Choroid plexus epithelial cell (primary cell): ENCODE results near the gene UBAP2.

Experiments
- DNase-seq: peaks from one replicate; pipeline ENCODE4 v3.0.0-alpha.2; 2010; ENCODE audit warnings: low read depth
- H3K4me3 ChIP-seq: 2 replicates; pipeline ENCODE4 v1.5.1; 2011; ENCODE audit warnings: low read depth, mild to moderate bottlenecking, control low read depth, low read length, moderate library complexity
- TF ChIP-seq, protein P1 (sequence below): conservative IDR thresholded peaks from 2 replicates; pipeline ENCODE4 v1.5.1; 2011; ENCODE audit warnings: low read depth, mild to moderate bottlenecking, control low read depth, inconsistent platforms, low read length, moderate library complexity

The UBAP2 gene, protein sequence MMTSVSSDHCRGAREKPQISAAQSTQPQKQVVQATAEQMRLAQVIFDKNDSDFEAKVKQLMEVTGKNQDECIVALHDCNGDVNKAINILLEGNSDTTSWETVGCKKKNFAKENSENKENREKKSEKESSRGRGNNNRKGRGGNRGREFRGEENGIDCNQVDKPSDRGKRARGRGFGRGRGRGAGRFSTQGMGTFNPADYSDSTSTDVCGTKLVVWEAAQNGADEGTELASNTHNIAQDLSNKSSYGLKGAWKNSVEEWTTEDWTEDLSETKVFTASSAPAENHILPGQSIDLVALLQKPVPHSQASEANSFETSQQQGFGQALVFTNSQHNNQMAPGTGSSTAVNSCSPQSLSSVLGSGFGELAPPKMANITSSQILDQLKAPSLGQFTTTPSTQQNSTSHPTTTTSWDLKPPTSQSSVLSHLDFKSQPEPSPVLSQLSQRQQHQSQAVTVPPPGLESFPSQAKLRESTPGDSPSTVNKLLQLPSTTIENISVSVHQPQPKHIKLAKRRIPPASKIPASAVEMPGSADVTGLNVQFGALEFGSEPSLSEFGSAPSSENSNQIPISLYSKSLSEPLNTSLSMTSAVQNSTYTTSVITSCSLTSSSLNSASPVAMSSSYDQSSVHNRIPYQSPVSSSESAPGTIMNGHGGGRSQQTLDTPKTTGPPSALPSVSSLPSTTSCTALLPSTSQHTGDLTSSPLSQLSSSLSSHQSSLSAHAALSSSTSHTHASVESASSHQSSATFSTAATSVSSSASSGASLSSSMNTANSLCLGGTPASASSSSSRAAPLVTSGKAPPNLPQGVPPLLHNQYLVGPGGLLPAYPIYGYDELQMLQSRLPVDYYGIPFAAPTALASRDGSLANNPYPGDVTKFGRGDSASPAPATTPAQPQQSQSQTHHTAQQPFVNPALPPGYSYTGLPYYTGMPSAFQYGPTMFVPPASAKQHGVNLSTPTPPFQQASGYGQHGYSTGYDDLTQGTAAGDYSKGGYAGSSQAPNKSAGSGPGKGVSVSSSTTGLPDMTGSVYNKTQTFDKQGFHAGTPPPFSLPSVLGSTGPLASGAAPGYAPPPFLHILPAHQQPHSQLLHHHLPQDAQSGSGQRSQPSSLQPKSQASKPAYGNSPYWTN

DNA sequence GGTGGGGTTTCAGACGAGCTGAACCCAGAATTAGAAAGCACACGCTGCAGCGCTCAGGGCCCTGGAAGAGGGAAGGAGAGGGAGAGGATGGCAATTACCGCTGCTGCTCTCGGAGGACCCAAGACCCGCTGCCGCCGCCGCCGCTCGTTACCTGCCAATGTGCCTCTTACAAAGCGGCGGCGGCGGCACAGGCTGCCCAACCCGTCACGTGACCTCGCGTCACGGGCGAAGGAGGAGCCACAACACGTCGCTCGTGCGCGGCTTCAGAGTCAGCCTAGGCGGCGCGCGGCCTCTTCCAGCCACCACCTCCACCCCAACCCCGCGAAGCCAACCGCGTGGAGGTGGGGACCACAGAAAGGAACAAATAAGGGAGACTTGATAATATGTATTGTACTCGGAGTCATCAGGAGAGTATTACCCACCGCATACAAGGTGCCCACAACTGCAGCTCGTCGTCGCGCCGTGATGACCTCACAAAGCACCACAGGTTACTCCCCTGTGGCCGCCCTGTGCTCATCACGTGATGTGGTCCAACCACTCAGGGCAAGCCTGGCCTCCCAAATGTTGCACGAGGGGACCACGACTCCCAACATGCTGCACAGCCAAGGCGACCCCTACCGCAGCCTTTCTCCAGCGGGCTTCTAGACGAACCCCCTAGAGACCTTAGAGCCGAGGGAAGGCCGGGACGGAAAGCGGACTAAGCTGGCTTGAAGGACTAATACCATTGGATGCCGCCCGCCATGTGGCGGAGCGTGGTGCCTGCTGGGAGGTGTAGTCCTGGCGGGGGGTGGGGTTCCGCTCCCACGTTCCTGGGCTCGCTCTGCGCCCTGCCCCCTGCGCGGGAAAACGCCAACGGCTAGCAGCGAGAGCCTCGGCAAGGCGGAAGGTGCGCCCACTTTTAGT is at the start of gene UBAP2:
UBAP2 (minus strand) TSS at position 161 of the 903 bp plus-strand sequence. CDS start 31,739 bp downstream, outside the sequence.
- DNase-seq = peak; percentile 98
- TF ChIP-seq, protein P1, sequence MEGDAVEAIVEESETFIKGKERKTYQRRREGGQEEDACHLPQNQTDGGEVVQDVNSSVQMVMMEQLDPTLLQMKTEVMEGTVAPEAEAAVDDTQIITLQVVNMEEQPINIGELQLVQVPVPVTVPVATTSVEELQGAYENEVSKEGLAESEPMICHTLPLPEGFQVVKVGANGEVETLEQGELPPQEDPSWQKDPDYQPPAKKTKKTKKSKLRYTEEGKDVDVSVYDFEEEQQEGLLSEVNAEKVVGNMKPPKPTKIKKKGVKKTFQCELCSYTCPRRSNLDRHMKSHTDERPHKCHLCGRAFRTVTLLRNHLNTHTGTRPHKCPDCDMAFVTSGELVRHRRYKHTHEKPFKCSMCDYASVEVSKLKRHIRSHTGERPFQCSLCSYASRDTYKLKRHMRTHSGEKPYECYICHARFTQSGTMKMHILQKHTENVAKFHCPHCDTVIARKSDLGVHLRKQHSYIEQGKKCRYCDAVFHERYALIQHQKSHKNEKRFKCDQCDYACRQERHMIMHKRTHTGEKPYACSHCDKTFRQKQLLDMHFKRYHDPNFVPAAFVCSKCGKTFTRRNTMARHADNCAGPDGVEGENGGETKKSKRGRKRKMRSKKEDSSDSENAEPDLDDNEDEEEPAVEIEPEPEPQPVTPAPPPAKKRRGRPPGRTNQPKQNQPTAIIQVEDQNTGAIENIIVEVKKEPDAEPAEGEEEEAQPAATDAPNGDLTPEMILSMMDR = no peak
- H3K4me3 ChIP-seq = peak within 1 kb of the TSS; percentile 97

DNA sequence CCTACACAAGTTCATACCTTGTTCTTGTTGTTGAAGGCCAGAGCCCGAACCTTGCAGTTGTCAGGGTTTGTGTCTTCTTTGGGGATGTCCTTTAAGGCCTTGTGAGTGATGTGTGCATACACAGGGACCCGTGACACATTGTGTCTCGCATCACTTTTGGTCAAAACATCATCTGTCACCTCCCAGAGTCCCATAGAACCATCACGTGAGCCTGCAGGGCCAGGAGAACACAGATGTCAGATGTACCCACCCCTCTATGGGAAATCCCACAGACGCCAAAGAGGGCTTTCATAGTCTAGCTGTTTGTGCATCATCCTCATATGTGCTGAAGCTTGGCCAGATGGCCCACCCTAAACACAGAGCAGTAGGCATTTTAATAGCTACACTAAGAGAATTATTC is 49.6 kb upstream of the UBAP2 start:
- no peak overlapping the region for H3K4me3 ChIP-seq
- DNase-seq = no peak
- TF ChIP-seq, protein P1 = no peak

DNA sequence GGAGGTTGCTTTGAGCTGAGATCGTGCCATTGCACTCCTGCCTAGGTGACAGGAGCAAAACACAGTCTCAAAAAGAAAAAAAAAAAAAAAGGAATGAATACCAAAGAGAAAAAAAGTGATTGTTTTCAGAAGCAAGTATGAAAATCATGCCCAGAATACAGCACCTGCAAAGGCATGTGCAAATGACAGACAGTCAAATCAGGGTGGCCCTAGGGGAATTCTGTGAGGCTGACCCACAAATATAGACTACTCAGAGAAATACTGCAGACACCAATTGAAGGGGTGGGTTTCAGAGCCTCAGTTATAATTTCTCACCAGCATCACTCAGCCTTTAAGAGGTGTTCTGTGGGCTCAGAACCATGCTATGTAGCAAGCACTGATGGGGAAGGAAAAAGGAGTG is 49.2 kb upstream of the UBAP2 start:
- no peak for DNase-seq
- H3K4me3 ChIP-seq = no peak overlapping the region
- TF ChIP-seq, protein P1 = no peak

DNA sequence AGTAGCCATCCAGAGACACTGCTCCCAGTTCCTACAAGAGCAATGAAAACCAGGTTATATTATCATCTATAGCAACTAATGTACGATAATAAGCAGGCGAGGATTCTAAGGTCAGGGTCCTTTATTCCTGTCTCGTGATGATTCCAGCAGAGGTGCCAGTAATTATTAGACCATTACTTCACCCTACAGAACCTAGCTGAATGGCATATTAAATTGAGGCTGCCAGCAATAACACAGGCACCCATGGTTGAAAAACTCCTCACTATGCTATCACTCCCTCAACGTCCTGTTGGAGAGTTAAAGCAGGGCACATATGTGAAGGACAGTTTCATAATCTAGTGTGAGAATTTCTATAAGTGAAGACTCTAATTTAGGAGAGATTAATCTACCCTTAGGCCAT is 48.1 kb upstream of the UBAP2 start:
- DNase-seq = no peak
- H3K4me3 ChIP-seq = no peak overlapping the region
- TF ChIP-seq, protein P1 = no peak

DNA sequence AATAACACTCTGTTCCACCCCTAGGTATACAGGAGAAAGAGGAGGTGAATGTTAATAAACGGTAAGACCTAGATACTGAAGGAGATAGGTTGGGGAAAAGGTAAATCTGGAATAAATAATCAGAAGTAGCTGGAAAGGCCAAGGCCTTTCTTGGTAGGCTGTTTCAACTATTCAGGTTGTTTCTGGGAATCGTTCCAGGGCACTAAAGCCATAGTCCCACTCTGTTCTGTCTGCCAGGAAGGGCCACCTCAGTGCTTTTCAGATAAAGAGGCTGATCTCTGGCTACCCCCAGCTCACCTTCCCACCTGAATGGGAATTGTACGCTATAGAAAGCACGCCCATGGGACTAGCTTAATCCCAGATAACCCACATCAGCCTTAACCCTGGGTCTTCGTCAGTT is 44.9 kb upstream of the UBAP2 start:
- no peak overlapping the region for H3K4me3 ChIP-seq
- no peak for DNase-seq
- TF ChIP-seq, protein P1 = no peak

DNA sequence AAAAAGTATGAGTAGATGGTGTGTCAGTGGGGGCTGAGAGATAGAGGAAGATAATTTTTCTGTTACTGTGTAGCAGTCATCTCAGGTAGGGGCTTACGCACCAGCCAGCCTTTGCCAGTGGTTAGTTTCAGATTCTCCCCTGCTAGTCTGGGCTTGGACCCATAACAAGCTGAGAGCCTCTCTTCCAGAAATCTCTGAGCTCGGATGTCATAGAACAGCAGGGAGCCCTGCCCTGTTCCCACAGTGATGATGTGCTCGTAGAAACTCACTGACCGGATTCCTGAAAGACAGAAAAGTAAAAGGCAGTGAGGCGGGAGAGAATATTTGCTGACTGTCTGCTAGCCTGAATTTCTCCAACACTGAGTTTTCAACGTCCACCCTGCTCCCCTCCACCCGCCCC is 40.6 kb upstream of the UBAP2 start:
- H3K4me3 ChIP-seq = no peak overlapping the region
- TF ChIP-seq, protein P1 = no peak
- DNase-seq = peak; percentile 82
